Mucosa of rectum (tissue), 2 donors: ENCODE measurements around the gene RHOH.

Source experiments
- H3K27ac ChIP-seq, 2 donors: one replicate each; pipeline ENCODE4 v1.7.0; 2013; ENCODE audit warnings: inconsistent platforms in 2 of 2, low read depth in 2 of 2, low read length in 2 of 2
- H3K27me3 ChIP-seq, 2 donors: one replicate each; pipeline ENCODE4 v1.7.0; 2013; ENCODE audit warnings: low read length in 2 of 2; ENCODE audit not compliant: control insufficient read depth in 2 of 2, insufficient read depth in 2 of 2
- H3K36me3 ChIP-seq, 2 donors: one replicate each; pipeline ENCODE4 v1.7.0; 2013; ENCODE audit warnings: low read length in 2 of 2; ENCODE audit not compliant: control insufficient read depth in 2 of 2, insufficient read depth in 2 of 2
- H3K4me1 ChIP-seq, 2 donors: one replicate each; pipeline ENCODE4 v1.7.0; 2013; ENCODE audit warnings: low read length in 2 of 2, mild to moderate bottlenecking in 1 of 2; ENCODE audit not compliant: control insufficient read depth in 2 of 2, insufficient read depth in 2 of 2
- H3K4me3 ChIP-seq, 2 donors: one replicate each; pipeline ENCODE4 v1.7.0; 2013; ENCODE audit warnings: low read length in 2 of 2
- H3K9ac ChIP-seq, 2 donors: one replicate each; pipeline ENCODE4 v1.7.0; 2013; ENCODE audit warnings: low read length in 2 of 2, low read depth in 1 of 2, mild to moderate bottlenecking in 1 of 2
- H3K9me3 ChIP-seq, 2 donors: one replicate each; pipeline ENCODE4 v1.7.0; 2013; ENCODE audit warnings: low read length in 2 of 2; ENCODE audit not compliant: control insufficient read depth in 2 of 2
- donor health status: healthy.
- donor health status: Normal muscosa, but diverticular disease.

RHOH gene

GRCh38 chr4:40195182-40196177 lies 1.4 kb upstream of the RHOH start:
- Histone ChIP-seq H3K9ac (peak overlapping the region in 1 of 2 donors; percentile 52), H3K4me3 (peak overlapping the region in 1 of 2 donors; percentile 34), H3K9me3 (no peaks in the 10 kb centered on the region), H3K27me3 (no peaks in the 10 kb centered on the region), H3K27ac (peak overlapping the region; percentile 61 to 87), H3K36me3 (no peaks in the 10 kb centered on the region), H3K4me1 (peaks cover 35 to 40% of the 10 kb centered on the region in 2 donors)

GRCh38 chr4:40196272-40196671 lies 559 bp upstream of the RHOH start:
- H3K27ac ChIP-seq = peak overlapping the region; percentile 73 to 87

DNA sequence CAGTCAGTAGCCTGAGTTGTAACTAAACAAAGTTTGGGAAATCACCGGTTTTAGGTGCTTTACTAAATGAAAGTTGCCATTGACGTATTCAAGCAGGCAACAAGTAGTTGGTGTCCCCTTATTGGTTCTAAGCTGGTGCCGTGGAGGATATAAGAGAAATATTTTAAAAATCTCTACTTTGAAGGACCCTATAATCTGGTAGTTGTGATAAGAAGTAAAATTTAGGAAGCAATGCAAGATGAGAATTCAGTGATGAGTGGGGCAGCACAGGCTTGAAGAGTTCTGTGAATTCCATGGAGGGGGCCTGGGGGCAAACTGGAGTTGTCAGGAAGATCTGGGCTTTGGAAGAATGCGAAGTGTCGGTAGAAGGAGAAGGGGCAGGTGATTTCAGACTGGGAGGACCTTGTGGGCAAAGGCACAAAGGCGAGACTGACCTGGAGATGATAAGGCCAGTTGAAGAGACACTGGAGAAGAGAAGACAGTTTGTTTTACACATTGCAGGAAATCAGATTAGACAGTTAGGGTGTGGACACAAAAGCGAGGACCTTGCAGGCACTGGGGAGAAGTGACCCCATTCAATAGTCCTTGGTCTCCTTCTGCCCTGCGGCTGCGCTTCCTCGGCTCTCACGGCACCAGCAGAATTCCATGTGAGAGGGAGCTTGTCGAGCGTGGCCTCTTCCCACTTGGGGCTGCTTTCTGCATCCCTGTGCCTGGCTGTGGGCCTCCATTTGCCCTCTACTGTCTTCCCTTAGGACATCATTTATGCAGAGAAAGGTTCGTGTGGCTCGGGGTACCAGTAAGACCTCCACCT lies 1.3 kb downstream of the RHOH start:
- H3K9ac ChIP-seq = peak overlapping the region; percentile 67 to 84
- H3K4me3 ChIP-seq = peak overlapping the region; percentile 42 to 65
- no peaks in the 10 kb centered on the region for H3K9me3 ChIP-seq
- H3K27ac ChIP-seq = peak overlapping the region; percentile 73 to 87
- H3K27me3 ChIP-seq = no peaks in the 10 kb centered on the region
- H3K36me3 ChIP-seq = no peaks in the 10 kb centered on the region
- peaks cover 13 to 18% of the 10 kb centered on the region in 2 donors for H3K4me1 ChIP-seq

More at GRCh38 chr4:40196272-40196671, 559 bp upstream of the RHOH start:
- Histone ChIP-seq H3K9me3 (no peaks in the 10 kb centered on the region), H3K27me3 (no peaks in the 10 kb centered on the region), H3K4me3 (peak overlapping the region in 1 of 2 donors; percentile 65), H3K36me3 (no peaks in the 10 kb centered on the region), H3K9ac (peak overlapping the region in 1 of 2 donors; percentile 43), H3K4me1 (peaks cover 27 to 33% of the 10 kb centered on the region in 2 donors)

DNA sequence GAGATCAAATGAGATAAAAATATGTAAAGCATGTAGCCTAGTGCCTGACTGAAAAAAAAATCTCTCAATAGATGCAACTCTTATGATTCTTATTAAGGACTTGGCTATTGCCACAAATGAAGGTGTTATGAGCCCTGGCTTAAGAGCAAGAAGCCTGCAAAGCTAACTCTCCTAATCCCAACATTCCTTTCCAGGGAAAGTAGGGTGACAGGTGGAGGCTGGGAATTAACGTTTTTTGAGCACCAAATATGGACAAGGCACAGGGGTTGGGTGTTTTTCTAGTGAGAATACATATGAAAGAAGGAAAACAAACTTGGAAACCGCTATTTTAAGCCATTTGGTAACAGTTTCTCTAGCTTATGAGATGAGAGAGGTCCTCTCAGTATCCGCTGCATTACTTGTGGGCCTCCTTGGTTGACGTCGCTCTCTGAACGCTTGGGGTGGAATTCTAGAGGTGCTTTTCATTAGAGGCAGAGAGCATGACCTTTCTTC lies 2.4 kb downstream of the RHOH start:
- Histone ChIP-seq H3K27ac (peak overlapping the region; percentile 83 to 87), H3K4me1 (peaks cover 6 to 17% of the 10 kb centered on the region in 2 donors), H3K9me3 (no peaks in the 10 kb centered on the region), H3K9ac (peak overlapping the region; percentile 37 to 84), H3K36me3 (no peaks in the 10 kb centered on the region), H3K27me3 (no peaks in the 10 kb centered on the region), H3K4me3 (peak overlapping the region; percentile 27 to 65)

- peaks cover 1 to 15% of the 10 kb centered on the region in 2 donors for H3K4me1 ChIP-seq
- peak overlapping the region; percentile 83 to 87 for H3K27ac ChIP-seq
- no peaks in the 10 kb centered on the region for H3K9me3 ChIP-seq
- H3K36me3 ChIP-seq = no peaks in the 10 kb centered on the region
- peak overlapping the region; percentile 27 to 65 for H3K4me3 ChIP-seq
- H3K9ac ChIP-seq = peak overlapping the region; percentile 37 to 84
- H3K27me3 ChIP-seq = no peaks in the 10 kb centered on the region
Observed at GRCh38 chr4:40199999-40200874, 3.4 kb downstream of the RHOH start.

- Histone ChIP-seq H3K36me3 (no peaks in the 10 kb centered on the region), H3K27me3 (no peaks in the 10 kb centered on the region), H3K9me3 (no peaks in the 10 kb centered on the region), H3K4me1 (peaks cover 0 to 11% of the 10 kb centered on the region in 2 donors), H3K9ac (peak overlapping the region; percentile 34 to 35), H3K27ac (peak overlapping the region; percentile 83 to 87), H3K4me3 (peak overlapping the region in 1 of 2 donors; percentile 65)
Observed at GRCh38 chr4:40200875-40201801, 4.3 kb downstream of the RHOH start.

GRCh38 chr4:40201898-40202297 lies 5.1 kb downstream of the RHOH start:
- Histone ChIP-seq H3K27me3 (no peaks in the 10 kb centered on the region), H3K4me3 (peak overlapping the region in 1 of 2 donors; percentile 65), H3K36me3 (no peaks in the 10 kb centered on the region), H3K27ac (peak overlapping the region; percentile 83 to 87), H3K4me1 (peaks cover 0 to 11% of the 10 kb centered on the region in 2 donors), H3K9me3 (no peaks in the 10 kb centered on the region), H3K9ac (no peak overlapping the region)

DNA sequence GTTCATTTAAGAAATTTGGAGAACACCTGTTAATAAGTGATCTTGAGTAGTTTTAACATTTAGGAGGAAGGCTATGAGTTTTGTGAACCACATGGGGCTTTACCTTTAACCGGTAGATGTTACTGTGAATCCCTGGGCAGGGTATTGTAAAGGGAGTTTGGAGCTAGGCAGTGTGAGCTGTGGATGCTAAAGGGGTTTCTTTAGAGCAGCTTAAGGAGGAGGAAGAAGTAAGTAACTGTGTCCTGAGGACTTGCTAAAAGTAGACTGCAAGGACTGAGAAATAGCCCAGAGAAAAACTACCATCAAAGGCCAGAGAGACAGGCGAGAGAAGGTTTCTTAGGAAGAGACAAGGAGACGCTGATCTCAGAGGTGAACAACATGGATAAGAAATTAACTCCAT lies 5.6 kb downstream of the RHOH start:
- H3K4me3 ChIP-seq = peak overlapping the region in 1 of 2 donors; percentile 33
- no peaks in the 10 kb centered on the region for H3K9me3 ChIP-seq
- H3K9ac ChIP-seq = peak overlapping the region in 1 of 2 donors; percentile 60
- H3K27ac ChIP-seq = peak overlapping the region in 1 of 2 donors; percentile 87
- peaks cover 0 to 11% of the 10 kb centered on the region in 2 donors for H3K4me1 ChIP-seq
- no peaks in the 10 kb centered on the region for H3K27me3 ChIP-seq
- H3K36me3 ChIP-seq = no peaks in the 10 kb centered on the region
